ENCODE results near the gene BLM. TPM values are rescaled to one million over a fixed set of nuclear protein-coding genes. Genes with fewer than 3 reads are reported as not detected.
"Not testable (repeated sequence)": the region's sequence is repeated elsewhere in the genome, so short reads cannot be mapped to it uniquely, and the experiment has no call there.

Gene BLM
- total RNA-seq, 1 donor from 2014 or later, result 4.1 TPM

DNA sequence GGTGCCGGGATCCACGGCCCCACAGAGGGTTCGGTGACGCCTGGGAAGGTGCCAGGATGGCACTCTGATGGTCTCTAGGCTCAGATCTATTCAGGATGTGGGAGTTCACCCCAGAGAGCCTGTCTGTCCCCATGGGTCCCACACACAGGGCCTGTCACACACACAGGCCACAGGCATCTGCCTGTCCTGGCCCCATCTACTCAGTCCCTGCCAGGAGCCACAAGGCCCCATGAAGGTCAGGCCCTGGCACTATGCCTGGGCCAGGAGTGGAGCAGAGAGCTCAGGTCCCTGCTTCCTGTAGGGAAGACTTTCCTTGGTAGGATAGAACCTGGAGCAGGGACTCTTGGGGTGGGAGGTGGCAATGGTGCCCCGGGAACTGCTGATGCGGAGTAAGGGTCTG, 102.2 kb downstream of the BLM start:
- no peak for DNase-seq (ENCODE audit: low spot score)

- no peak for DNase-seq (ENCODE audit: low spot score)
These were observed 102.7 kb downstream of the BLM start for GRCh38 chr15:90819850-90820249.

DNA sequence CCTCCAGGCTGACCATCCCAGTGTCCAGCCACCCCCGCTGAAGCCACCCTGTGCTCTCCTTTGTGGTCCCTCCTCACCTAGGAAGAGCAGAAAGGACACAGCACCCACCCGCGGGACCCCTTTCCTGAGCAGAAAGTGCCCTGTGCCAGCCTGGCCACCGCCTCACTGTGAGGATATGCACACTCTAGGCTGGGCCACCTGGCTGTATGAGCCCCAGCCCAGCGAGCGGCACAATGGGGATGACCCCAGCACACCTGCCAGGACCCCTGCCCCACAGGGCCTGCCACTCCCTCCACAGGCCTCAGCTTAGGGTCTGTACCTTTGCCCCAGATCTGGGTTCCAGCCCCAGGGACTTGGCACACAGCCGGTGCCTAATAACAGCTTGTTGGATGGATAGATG, 103.3 kb downstream of the BLM start:
- DNase-seq (ENCODE audit: low spot score), result no peak

- no peak for DNase-seq (ENCODE audit: low spot score)
These were observed 105.2 kb downstream of the BLM start for GRCh38 chr15:90822204-90822955.

GRCh38 chr15:90823455-90823974, 106.4 kb downstream of the BLM start:
- no peak for DNase-seq (ENCODE audit: low spot score)

DNA sequence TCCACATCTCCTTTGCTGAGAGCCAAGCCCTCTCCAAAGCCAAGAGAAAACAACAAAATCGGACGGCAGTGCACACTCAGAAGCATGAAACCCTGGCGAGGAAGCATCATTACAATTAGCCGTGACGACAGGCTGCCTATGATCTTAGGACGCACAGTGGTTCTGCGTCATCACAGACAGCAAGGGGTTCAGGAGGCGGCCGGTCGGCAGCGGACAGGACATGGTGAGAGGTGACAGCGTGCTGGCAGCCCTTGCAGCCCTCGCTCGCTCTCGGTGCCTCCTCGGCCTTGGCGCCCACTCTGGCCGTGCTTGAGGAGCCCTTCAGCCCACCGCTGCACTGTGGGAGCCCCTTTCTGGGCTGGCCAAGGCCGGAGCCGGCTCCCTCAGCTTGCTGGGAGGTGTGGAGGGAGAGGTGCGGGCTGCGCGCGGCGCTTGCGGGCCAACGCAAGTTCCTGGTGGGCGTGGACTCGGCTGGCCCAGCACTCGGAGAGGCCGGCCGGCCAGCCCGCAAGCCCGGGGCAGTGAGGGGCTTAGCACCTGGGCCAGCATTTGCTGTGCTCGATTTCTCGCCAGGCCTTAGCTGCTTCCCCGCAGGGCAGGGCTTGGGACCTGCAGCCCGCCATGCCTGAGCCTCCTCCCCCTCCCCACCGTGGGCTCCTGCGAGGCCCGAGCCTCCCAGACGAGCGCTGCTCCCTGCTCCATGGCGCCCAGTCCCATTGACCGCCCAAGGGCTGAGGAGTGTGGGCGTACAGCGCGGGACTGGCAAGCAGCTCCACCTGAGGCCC, 108.2 kb downstream of the BLM start:
- DNase-seq (ENCODE audit: low spot score), result not testable (repeated sequence)

DNA sequence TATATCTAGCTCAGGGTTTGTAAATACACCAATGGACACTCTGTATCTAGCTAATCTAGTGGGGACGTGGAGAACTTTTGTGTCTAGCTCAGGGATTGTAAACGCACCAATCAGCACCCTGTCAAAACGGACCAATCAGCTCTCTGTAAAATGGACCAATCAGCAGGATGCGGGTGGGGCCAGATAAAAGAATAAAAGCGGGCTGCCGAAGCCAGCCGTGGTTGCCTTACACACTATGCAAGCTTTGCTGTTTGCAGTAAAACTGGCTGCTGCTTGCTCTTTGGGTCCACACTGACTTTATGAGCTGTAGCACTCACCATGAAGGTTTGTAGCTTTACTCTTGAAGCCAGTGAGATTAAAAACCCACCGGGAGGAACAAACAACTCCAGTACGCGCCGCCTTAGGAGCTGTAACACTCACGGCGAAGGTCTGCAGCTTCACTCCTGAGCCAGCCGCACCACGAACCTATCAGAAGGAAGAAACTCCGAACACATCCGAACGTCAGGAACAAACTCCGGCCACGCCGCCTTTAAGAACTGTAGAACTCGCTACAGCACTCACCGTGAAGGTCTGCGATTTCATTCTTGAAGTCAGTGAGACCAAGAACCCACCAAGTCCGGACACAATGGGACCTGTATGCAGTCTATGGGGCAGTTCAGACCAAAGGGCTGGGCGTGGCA, 109.2 kb downstream of the BLM start:
- DNase-seq (ENCODE audit: low spot score), result not testable (repeated sequence)

- DNase-seq (ENCODE audit: low spot score), result no peak
These were observed 109.8 kb downstream of the BLM start for GRCh38 chr15:90826886-90827435.

GRCh38 chr15:90828111-90828510, 111.0 kb downstream of the BLM start:
- no peak for DNase-seq (ENCODE audit: low spot score)

DNA sequence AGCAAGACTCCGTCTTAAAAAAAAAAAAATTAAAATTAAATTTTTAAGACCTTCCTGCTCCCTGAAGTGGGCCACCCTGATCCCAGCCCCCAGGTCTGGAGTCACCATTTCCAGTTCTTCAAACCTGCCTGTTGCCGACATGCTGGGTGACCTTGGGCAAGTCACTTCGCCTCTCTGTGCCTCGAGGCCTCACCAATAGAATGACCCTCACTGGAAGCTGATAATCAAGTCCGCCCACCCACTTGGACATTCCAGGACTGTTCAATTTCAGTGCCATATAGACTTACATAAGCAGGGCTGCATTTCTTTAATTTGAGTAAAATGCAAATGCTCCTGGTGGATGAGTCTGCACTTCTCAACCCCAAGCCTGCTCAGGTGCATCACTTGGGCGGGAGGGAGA, 112.0 kb downstream of the BLM start:
- DNase-seq (ENCODE audit: low spot score), result no peak

- DNase-seq (ENCODE audit: low spot score), result no peak
These were observed 112.8 kb downstream of the BLM start for GRCh38 chr15:90829942-90830440.

DNA sequence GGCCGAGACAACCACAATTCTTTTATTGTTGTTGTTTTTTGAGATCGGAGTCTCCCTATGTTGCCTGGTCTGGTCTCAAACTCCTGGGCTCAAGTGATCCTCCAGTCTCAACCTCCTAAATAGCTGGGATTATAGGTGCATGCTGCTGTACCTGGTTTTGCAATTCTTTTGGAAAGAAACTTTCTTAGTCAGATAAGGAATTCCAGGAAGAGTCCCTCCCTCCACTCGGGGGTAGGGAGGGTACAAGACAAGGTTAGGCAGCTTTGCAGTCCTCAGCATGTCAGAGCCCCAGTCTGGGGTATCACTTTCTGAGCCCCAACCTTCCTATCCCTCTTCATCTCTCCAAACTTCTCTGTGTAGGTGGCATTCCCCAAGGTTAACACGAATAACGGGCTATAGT, 117.5 kb downstream of the BLM start:
- DNase-seq (ENCODE audit: low spot score), result no peak

DNA sequence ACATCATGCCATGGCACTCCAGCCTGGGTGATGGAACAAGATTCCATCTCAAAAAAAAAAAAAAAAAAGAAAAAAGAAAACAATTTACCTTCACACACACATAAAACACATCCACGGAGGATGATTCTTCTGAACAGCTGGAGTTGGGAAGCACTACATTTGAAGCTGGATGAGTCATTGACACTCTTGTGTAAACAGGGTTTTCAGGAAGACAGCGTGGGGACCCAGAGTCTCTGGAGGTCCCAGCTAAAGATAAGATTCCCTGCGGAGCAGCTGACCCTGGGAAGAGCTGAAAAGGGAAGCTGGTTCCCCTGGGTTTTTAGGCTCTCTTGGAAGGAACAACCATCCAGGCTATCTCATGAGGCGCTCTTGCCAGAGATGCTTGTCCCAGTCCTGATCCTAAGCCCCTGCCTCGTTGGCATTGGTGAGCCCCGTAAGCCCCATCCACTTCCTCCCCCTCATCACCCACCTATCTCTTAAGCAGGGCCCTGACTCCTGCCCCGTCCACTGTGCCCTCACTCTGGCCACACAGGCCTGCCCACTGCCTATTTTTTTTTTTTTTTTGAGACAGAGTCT, 119.2 kb downstream of the BLM start:
- peak; percentile 72 for DNase-seq (ENCODE audit: low spot score)

GRCh38 chr15:90837094-90837493, 119.9 kb downstream of the BLM start:
- no peak for DNase-seq (ENCODE audit: low spot score)

DNA sequence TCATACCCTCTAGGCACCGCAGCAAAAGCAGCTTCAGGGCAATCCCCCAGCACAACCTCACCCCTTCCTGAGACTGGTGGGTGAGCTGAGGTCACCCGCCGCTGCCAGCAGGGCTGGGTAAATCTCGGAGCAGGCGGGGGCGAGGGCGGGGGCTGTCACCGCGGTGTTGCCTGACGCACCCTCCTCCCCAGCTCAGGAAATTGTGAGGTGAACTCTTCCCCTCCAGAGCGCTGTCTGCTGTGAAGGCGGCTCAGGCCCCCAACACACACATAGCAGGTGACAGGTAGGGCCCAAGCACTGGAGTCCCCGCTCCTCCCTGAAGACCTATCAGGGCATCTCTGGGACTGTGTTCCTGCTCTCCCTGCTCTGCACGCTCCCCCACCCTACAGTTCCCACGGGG, 121.0 kb downstream of the BLM start:
- no peak for DNase-seq (ENCODE audit: low spot score)

DNA sequence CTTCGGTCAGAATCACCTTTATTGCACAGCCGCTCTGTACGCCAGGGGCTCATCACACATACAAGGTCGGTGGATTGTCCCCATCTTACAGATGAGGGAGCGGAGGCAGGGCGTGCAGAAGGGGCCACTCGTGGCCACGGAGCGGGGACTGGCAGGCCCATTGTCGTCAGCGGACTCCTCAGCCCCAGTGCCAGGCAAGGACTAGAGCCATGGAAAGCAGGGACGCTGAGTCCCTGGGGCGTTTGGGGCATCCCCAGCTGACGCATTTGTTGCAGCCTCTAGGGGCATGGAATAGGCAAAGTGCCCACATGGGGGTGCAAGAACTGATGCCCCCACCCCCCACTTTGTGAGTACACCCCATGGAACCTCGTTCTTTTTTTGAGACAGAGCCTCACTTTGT, 121.4 kb downstream of the BLM start:
- no peak for DNase-seq (ENCODE audit: low spot score)

GRCh38 chr15:90839187-90840071, 122.3 kb downstream of the BLM start:
- DNase-seq (ENCODE audit: low spot score), result peak; percentile 84

GRCh38 chr15:90840157-90840855, 123.2 kb downstream of the BLM start:
- DNase-seq (ENCODE audit: low spot score), result no peak

GRCh38 chr15:90840954-90841353, 123.8 kb downstream of the BLM start:
- DNase-seq (ENCODE audit: low spot score), result peak; percentile 50

DNA sequence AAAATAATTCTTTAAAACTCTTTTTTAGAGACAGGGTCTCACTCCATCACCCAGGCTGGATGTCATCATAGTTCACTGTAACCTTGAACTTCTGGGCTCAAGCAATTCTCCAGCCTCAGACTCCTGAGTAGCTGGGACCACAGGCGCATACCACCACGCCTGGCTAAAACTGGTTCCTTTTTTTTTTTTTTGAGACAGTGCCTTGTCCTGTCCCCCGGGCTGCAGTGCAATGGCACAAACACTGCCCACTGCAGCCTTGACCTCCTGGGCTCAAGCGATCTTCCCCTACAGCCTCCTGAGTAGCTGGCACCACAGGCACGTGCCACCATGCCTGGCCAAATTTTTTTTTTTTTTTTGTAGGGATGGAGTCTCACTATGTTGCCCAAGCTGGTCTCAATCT, 127.5 kb downstream of the BLM start:
- DNase-seq (ENCODE audit: low spot score), result no peak

Data from umbilical cord (tissue), 2 donors.